Astrocyte (in vitro differentiated cells and primary cell): ENCODE measurements around the gene LRP1B. TPM values are rescaled to one million over a fixed set of nuclear protein-coding genes. Genes with fewer than 3 reads are reported as not detected.

Experiments
- DNase-seq: peaks from one replicate; pipeline ENCODE4 v3.0.0-alpha.2; 2010; ENCODE audit warnings: low read depth
- FAIRE-seq: peaks from 2 replicates; lab custom pipeline; 2011; peaks lifted over from hg19 to GRCh38; lab: Jason Lieb, UNC
- H2AFZ ChIP-seq: 2 replicates; pipeline ENCODE4 v1.6.0; 2012; ENCODE audit warnings: low read depth, low read length, inconsistent platforms
- H3K27ac ChIP-seq: 2 replicates; pipeline ENCODE4 v1.5.1; 2011; ENCODE audit warnings: low read depth, low read length, inconsistent platforms
- H3K27me3 ChIP-seq: 2 replicates; pipeline ENCODE4 v1.6.0; 2011; ENCODE audit warnings: low read length, inconsistent platforms; ENCODE audit not compliant: insufficient read depth
- H3K36me3 ChIP-seq: 2 replicates; pipeline ENCODE4 v1.5.1; 2011; ENCODE audit warnings: low read length, inconsistent platforms; ENCODE audit not compliant: insufficient read depth
- H3K4me1 ChIP-seq: 2 replicates; pipeline ENCODE4 v1.5.1; 2011; ENCODE audit warnings: low read length, inconsistent platforms; ENCODE audit not compliant: insufficient read depth
- H3K4me2 ChIP-seq: 2 replicates; pipeline ENCODE4 v1.6.0; 2012; ENCODE audit warnings: low read length, inconsistent platforms
- H3K4me3 ChIP-seq: 2 replicates; pipeline ENCODE4 v1.5.1; 2011; ENCODE audit warnings: low read depth, mild to moderate bottlenecking, low read length, inconsistent platforms; ENCODE audit not compliant: insufficient read depth
- H3K79me2 ChIP-seq: 2 replicates; pipeline ENCODE4 v1.6.0; 2012; ENCODE audit warnings: mild to moderate bottlenecking, low read length, inconsistent platforms; ENCODE audit not compliant: insufficient read depth
- H3K9ac ChIP-seq: 2 replicates; pipeline ENCODE4 v1.6.0; 2012; ENCODE audit warnings: mild to moderate bottlenecking, low read length, inconsistent platforms
- H3K9me3 ChIP-seq: 2 replicates; pipeline ENCODE4 v1.5.1; 2012; ENCODE audit warnings: low read depth, mild to moderate bottlenecking, low read length, inconsistent platforms; ENCODE audit not compliant: insufficient read depth
- H4K20me1 ChIP-seq: 2 replicates; pipeline ENCODE4 v1.6.0; 2012; ENCODE audit warnings: low read length, inconsistent platforms; ENCODE audit not compliant: insufficient read depth
- H3K27ac Mint-ChIP-seq: one replicate; pipeline ENCODE4 v1.8.0; 2021; ENCODE audit warnings: mild to moderate bottlenecking, mixed read lengths; ENCODE audit not compliant: unreplicated experiment
- H3K27me3 Mint-ChIP-seq: one replicate; pipeline ENCODE4 v1.8.0; 2021; ENCODE audit warnings: low read depth, mixed read lengths; ENCODE audit not compliant: unreplicated experiment
- H3K36me3 Mint-ChIP-seq: one replicate; pipeline ENCODE4 v1.8.0; 2021; ENCODE audit warnings: low read depth, mixed read lengths; ENCODE audit not compliant: unreplicated experiment
- H3K4me1 Mint-ChIP-seq: one replicate; pipeline ENCODE4 v1.8.0; 2021; ENCODE audit warnings: low read depth, mixed read lengths; ENCODE audit not compliant: unreplicated experiment
- H3K4me3 Mint-ChIP-seq: one replicate; pipeline ENCODE4 v1.8.0; 2021; ENCODE audit warnings: mild to moderate bottlenecking, moderate library complexity, mixed read lengths; ENCODE audit not compliant: unreplicated experiment
- H3K9me3 Mint-ChIP-seq: one replicate; pipeline ENCODE4 v1.8.0; 2021; ENCODE audit warnings: mild to moderate bottlenecking, mixed read lengths; ENCODE audit not compliant: unreplicated experiment
- CTCF ChIP-seq: IDR thresholded peaks from 2 replicates; pipeline ENCODE4 v1.5.1; 2011; ENCODE audit warnings: low read depth, mild to moderate bottlenecking, inconsistent platforms, low read length, moderate library complexity; ENCODE audit not compliant: insufficient read depth
- EZH2 ChIP-seq: IDR thresholded peaks from 2 replicates; pipeline ENCODE4 v1.6.1; 2012; ENCODE audit warnings: mild to moderate bottlenecking, low read length, inconsistent platforms; ENCODE audit not compliant: insufficient read depth
- total RNA-seq: library from RNA; stranded (reverse); gene quantifications from 2 replicates; pipeline ENCODE4 v1.2.1, GENCODE V29; 2021

LRP1B gene
- total RNA-seq, 1 donor from 2014 or later, result 1.5 TPM

GRCh38 chr2:141723814-141724213 is 407.0 kb downstream of the LRP1B start:
- Mint-ChIP-seq H3K4me3 (no peak overlapping the region), H3K9me3 (no peaks in the 10 kb centered on the region), H3K27ac (no peak overlapping the region), H3K4me1 (no peaks in the 10 kb centered on the region), H3K27me3 (no peaks in the 10 kb centered on the region), H3K36me3 (no peaks in the 10 kb centered on the region)
- no peak overlapping the region for H3K4me2 ChIP-seq
- FAIRE-seq (no peak), DNase-seq (no peak)
- no peak overlapping the region for H3K9ac ChIP-seq
- no peak overlapping the region for H3K4me3 ChIP-seq
- no peaks in the 10 kb centered on the region for H3K36me3 ChIP-seq
- H3K79me2 ChIP-seq, result no peaks in the 10 kb centered on the region
- H3K27me3 ChIP-seq, result no peaks in the 10 kb centered on the region
- H3K9me3 ChIP-seq, result no peaks in the 10 kb centered on the region
- TF ChIP-seq EZH2, result no peak
- no peak for TF ChIP-seq CTCF
- H3K4me1 ChIP-seq, result no peaks in the 10 kb centered on the region
- no peak overlapping the region for H2AFZ ChIP-seq
- no peaks in the 10 kb centered on the region for H4K20me1 ChIP-seq
- no peak overlapping the region for H3K27ac ChIP-seq

- no peaks in the 10 kb centered on the region for H3K9me3 Mint-ChIP-seq
- Histone ChIP-seq H3K79me2 (no peaks in the 10 kb centered on the region), H4K20me1 (no peaks in the 10 kb centered on the region), H3K4me1 (no peaks in the 10 kb centered on the region), H3K4me2 (no peak overlapping the region), H2AFZ (no peak overlapping the region), H3K4me3 (no peak overlapping the region), H3K36me3 (no peaks in the 10 kb centered on the region), H3K27ac (no peak overlapping the region), H3K9ac (no peak overlapping the region), H3K9me3 (no peaks in the 10 kb centered on the region), H3K27me3 (no peaks in the 10 kb centered on the region)
- TF ChIP-seq CTCF (no peak), EZH2 (no peak)
- H3K36me3 Mint-ChIP-seq, result no peaks in the 10 kb centered on the region
- DNase-seq, result peak; percentile 16
- FAIRE-seq, result no peak
- H3K4me1 Mint-ChIP-seq, result no peaks in the 10 kb centered on the region
- H3K27ac Mint-ChIP-seq, result no peak overlapping the region
- H3K4me3 Mint-ChIP-seq, result no peak overlapping the region
- no peaks in the 10 kb centered on the region for H3K27me3 Mint-ChIP-seq
These were observed 410.3 kb downstream of the LRP1B start for GRCh38 chr2:141720476-141720875.

GRCh38 chr2:141714496-141714895 is 416.3 kb downstream of the LRP1B start:
- H3K27me3 Mint-ChIP-seq, result no peaks in the 10 kb centered on the region
- H3K4me2 ChIP-seq, result no peak overlapping the region
- no peaks in the 10 kb centered on the region for H3K36me3 ChIP-seq
- no peaks in the 10 kb centered on the region for H3K4me1 Mint-ChIP-seq
- no peaks in the 10 kb centered on the region for H3K4me1 ChIP-seq
- no peak for FAIRE-seq
- TF ChIP-seq CTCF (no peak), EZH2 (no peak)
- H3K79me2 ChIP-seq, result no peaks in the 10 kb centered on the region
- H3K36me3 Mint-ChIP-seq, result no peaks in the 10 kb centered on the region
- no peaks in the 10 kb centered on the region for H3K27me3 ChIP-seq
- no peaks in the 10 kb centered on the region for H3K9me3 ChIP-seq
- H4K20me1 ChIP-seq, result no peaks in the 10 kb centered on the region
- no peak overlapping the region for H3K27ac ChIP-seq
- no peak overlapping the region for H2AFZ ChIP-seq
- H3K4me3 ChIP-seq, result no peak overlapping the region
- H3K27ac Mint-ChIP-seq, result no peak overlapping the region
- no peak overlapping the region for H3K4me3 Mint-ChIP-seq
- no peak overlapping the region for H3K9ac ChIP-seq
- no peak for DNase-seq
- no peaks in the 10 kb centered on the region for H3K9me3 Mint-ChIP-seq
